Stimulated activated CD8-positive, alpha-beta memory T cell treated with anti-CD3 and anti-CD28 coated beads, Interleukin-4, amount 100 ng/mL, for 48 hours (primary cell): ENCODE measurements around the gene AGPAT3.
"Not testable (repeated sequence)": the region's sequence is repeated elsewhere in the genome, so short reads cannot be mapped to it uniquely, and the experiment has no call there.

Experiments
- DNase-seq: peaks from one replicate; pipeline ENCODE4 v3.0.0-alpha.2; 2020

AGPAT3 gene

DNA sequence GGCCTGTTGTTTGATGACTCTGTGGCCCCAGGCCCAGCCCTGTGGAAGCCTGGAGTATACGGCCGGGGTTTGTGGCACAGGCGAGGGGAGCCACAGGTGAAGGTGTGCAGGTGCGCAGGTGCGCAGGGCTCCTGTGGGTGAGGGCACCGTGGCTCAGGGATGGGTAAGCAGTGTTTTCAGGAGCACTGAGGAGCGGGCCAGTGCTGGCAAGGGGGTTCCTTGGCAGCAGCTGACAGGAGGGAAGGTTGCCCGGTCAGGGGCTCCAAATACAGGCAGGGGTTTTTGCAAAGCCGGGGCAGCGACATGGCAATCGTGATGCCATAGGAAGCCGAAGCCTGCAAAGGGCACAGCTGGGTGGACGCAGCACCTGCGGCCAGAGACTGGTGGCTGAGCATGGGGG is 20.7 kb downstream of the AGPAT3 start:
- no peak for DNase-seq

DNA sequence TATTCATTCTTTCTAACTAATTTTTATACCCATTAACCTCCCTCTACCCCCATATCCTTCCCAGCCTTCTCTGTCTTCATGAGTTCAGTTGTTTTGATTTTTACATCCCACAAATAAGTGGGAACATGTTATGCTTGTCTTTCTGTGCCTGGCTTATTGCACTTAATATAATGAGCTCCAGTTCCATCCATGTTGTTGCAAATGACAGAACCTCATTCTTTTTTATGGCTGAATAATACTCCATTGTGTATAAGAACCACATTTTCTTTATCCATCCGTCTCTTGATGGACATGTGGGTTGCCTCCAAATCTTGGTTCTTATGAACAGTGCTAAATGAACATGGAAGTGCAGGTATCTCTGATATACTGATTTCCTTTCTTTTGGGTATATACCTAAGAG is 21.5 kb downstream of the AGPAT3 start:
- DNase-seq: no peak

DNA sequence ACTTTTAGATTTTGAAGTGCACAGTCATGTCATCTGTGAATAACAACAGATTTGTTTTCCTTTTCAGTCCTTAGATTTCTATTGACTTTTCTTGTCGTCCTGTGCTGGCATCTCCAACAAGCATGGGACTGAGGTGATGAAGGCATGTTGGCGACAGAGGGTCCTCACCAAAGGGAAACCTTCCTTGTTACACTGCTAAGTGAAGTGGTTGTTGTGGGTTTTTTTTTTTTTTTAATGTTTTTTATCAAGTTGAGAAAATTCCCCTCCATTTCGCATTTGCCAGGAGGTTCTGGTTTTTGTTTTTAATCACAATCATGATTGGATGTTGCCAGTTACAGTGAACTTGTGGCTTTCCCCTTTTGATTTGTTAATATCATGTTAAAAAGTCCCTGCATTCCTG is 24.0 kb downstream of the AGPAT3 start:
- DNase-seq: no peak

DNA sequence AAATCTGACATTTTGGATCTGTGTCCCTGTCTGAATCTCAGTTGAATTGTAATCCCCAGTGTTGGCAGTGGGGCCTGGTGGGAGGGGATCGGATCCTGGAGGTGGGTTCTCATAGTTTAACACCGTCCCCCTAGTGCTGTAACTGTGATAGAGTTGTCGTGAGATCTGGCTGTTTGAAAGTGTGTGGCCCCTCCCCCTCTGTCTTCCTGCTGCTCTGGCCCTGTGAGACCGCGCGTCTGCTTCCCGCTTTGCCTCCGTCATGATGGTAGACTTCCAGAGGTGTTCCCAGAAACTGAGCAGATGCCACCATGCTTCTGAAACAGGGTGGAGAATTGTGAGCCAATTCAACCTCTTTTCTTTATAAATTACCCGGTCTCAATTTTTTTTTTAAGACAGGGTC is 25.0 kb downstream of the AGPAT3 start:
- DNase-seq: no peak

DNA sequence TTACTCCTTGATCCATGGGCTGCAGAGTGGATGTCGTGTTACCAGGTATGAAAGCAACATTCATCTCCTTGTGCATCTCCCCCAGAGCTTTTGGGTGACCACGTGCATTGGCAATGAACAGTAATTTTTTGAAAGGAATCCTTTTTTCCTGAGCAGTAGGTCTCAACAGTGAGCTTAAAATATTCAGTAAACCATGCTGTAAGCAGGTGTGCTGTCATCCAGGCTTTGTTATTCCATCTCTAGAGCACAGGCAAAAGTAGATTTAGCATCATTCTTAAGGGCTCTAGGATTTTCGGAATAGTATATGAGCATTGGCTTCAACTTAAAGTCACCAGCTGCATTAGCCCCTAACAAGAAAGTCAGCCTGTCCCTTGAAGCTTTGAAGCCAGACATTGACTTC is 27.3 kb downstream of the AGPAT3 start:
- no peak for DNase-seq

DNA sequence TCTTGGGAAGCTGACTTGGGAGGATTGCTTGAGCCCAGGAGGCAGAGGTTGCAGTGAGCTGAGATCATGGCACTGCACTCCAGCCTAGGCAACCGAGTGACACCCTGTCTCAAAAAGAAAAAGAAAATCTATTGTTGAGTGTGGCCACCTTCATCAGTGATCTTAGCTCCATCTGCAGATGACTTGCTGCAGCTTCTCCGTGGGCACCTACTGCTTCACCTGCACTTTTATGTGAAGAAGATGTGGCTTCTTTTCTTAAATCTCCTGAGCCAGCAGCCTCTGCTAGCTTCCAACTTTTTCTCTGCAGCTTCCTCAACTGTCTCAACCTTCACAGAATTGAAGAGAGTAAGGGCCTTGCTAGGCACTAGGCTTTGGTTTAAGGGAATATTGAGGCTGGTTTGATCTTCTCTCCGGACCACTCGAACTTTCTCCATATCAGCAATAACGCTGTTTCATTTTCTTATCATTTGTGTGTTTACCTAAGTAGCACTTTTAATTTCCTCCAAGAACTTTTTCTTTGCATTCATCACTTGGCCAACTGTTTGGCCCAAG is 28.0 kb downstream of the AGPAT3 start:
- DNase-seq: no peak

DNA sequence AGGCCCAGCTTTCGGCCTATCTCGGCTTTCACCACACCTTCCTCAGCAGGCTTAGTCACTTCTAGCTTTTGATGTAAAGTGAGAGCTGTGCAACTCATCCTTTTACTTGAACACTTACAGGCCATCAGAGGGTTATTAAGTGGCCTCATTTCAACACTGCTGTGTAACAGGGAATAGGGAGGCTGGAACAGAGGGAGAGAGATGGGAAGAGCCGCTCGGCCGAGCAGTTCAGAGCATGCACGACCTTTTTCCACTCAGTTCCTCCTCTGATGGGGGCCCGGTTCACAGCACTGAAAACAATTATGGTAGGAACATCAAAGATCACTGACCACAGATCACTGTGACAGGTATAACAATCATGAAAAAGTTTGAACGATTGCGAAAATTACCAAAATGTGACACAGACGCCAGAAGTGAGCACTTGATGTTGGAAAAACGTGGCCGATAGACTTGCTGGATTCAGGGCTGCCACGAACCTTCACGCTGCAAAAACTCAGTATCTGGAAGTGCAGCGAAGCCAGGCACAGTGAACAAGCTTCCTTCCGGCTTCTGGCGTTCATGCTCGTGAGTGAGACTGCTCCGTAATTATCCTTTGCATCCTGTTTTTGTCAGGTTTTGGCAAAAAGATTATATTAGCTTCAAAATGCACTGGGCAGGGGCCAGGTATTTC is 28.6 kb downstream of the AGPAT3 start:
- DNase-seq: peak; percentile 63

DNA sequence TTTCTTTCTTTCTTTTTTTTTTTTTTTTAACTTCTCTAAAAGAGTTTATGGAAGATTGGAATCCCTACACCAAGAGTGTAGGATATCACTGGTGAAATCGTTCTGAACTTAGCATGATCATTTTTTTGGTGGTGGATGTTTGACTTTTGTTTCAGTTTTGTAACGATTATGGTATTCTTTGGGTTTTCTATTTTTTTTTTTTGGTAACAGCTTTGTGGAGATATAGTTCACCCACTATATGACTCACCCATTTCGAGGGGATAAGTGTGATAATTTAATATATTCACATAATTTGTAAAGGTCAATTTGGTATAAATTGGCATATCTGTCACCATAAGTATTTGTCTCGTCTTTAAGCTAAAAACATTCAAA is 29.2 kb downstream of the AGPAT3 start:
- no peak for DNase-seq

DNA sequence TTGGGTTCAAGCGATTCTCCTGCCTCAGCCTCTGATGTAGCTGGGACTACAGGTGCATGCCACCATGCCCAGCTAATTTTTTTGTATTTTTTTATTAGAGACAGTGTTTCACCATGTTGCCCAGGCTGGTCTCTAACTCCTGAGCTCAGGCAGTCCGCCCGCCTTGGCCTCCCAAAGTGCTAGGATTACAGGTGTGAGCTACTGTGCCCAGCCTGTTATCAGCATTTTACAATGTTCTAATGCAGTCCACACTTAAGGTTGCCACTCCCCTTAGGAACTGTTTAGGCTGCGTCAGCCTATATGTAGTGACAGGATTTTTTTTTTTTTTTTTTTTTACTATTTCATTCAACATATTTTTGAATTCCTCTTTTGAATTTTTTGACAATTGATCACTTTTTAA is 30.2 kb downstream of the AGPAT3 start:
- no peak for DNase-seq

DNA sequence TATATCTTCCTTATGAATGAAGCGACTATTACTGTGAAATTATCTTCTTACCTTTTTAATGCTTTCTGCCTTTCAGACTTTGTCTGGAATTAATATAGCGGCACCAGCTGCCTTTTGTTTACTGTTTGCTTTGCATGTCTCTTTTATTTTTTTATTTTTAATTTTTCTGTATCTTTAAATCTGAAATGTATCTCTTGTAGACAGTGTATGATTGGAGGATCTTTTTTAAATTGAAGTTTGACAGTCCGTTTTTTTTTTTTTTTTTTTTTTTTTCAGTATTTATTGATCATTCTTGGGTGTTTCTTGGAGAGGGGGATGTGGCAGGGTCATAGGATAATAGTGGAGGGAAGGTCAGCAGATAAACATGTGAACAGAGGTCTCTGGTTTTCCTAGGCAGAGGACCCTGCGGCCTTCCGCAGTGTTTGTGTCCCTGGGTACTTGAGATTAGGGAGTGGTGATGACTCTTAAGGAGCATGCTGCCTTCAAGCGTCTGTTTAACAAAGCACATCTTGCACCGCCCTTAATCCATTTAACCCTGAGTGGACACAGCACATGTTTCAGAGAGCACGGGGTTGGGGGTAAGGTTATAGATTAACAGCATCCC is 31.8 kb downstream of the AGPAT3 start:
- DNase-seq: not testable (repeated sequence)

DNA sequence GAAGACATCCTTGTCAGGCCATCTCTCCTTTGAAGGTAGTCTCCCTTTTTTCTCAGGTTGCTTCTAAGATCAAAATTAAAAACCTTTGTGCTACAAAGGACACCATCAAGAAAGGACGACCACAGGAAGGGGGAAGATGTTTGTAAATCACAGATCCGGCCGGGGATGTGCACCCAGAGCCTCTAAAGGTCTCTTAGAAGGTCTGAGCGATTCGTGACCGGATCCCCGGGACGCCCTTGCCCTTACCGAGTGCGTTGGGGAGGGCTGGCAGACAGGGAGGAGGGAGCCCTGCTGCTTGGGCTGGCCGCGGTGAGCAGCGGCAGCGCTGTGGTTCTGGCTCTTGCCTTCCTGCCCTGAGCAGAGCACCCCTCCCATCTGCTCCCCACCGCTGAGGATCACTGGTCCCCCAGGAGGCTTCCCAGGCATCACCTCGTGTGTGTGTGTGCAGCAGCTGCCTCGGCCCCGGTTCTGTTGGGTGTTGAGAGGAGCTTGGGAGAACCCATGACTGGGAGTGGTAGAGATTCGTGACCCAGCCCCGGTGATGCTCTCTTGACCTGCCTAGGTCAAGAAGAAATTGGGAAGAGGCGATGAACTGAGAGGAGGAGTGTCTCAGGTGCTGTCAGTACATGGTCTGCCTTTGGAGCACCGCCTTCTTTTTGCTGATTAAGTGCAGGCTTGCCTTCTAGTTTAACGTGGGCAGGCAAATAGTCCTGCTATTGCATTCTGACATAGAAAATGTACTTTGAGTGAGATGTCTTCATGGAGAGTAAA is 34.5 kb downstream of the AGPAT3 start:
- DNase-seq: no peak

DNA sequence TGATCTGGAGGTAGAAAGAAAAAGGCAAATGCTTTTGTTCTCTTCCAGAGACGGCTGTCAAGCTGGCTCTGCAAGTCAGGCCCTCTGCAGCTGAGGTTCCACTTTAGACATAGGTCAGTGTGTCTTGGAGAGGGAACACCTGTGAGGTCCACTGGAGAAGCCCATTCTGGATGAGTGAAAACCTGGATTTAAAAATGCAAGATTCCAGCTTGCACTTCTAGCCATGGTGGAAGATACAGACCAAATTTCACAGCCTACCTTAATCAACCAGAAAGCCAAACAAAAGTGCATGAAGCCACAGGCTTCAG is 35.0 kb downstream of the AGPAT3 start:
- no peak for DNase-seq

DNA sequence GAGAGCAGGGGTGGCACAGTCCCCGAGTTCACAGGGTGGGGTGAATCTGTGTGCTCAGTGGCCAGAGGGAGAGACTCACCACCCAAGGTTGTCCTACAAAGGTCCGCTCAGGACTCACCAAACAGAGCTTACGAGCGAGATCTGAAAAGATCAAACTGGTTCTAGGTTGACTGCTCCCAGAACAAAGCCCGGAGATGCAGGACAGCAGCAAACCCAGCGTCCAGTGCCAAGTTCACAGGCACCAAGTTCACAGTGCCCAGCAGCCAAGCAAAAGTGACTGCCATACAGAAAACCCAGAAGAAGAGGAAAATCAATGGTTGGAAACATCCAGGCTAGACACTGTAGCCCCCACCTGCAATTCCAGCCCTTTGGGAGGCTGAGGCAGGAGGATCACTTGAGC is 35.7 kb downstream of the AGPAT3 start:
- DNase-seq: no peak

DNA sequence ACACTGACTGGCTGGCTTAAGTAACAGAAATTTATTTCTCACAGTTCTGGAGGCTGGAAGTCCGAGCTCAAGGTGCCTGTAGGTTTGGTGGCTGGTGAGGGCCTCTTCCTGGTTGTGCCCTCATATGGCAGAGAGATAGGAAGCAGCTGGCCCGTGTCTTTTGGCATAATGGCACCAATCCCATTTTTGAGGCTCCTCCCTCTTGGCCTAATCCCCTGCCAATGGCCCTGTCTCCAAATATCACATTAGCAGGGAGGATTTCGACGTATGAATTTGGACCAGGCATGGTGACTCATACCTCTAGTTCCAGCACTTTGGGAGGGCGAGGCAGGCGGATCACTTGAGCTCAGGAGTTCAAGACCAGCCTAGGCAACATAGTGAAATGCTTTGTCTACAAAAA is 37.4 kb downstream of the AGPAT3 start:
- DNase-seq: no peak

DNA sequence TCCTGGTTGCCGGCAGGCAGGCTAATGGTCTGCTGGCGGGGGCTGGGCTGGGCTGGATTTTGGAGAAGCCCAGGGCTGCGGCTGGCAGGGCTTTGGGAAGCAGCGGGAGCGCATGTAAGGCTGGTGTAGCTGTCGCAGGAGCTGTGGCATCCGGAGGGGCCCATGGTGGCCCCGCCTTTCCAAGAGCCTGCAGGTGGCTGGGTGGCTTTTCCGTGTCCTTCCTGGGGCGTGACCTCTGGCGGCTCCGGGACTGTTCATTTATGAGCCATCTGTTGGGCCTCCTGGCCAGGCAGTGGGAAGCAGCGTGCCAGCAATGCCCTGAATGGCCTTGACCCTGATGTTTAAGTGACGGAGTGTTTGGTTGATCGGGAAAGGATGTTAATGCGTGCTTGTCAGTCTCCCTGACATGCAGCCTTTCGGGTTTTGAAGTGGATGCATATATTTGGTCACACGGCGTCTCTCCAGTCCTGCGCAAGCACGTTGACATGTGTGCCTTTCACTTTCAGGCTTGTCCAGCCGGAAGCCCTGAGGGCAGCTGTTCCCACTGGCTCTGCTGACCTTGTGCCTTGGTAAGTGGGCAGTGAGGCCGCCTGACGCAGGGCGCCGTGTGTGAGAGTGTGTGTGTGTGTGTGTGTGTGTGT is 38.5 kb downstream of the AGPAT3 start:
- no peak for DNase-seq

DNA sequence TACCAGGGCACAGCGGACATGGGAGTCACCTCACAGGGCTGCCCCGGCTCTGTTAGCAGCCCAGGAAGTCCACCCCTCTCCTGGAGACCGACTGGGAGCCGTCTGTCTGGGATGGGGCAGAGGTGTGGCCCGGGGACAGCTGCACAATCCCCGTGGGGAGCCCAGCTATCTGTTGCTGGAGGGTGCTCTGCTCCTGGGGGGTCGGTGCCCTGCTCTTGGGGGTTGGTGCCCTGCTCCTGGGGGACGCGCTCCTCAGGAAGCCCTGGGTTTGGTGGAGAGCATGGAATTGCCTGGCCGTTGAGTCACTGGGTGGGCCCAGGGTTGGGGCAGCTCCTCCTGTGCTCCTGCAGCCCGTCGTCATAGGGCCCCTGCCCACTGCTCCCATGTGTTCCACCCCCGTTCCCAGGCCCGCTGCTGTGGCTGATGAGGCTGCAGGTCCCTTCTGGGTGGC is 39.3 kb downstream of the AGPAT3 start:
- no peak for DNase-seq

DNA sequence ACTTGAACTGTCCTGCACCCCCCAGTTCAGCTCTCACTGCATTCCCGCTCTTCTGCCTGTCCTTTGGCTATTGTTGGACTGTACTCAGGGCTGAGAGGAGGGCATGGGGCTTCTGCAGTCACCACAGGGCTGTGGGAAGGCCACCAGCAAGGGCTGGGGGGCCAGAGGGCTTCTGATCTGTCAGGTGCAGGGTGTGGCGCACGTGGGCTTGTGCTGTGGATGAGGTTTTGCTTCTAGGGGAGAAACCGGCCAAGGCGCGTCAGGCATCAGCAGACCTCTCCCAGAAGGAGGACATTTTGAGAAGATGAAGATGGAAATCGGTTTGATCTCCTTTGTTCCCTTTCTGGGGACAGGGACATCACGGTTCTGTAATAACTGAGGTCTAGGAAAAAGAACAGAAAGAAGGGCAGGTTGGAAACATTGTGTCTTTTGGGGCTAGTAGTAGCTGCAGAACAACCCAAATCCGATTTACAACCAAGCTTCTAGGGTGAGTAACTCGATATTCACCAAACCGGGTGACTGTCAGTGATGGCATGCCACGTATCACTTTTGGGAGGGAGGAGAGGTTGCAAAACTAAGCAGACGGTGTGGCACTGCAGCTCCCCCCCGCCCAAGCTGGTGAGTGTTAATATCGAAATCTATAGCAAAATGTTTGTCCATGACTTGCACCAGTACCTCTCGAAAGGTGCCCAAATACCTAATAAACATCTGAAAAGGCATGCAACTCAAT is 40.9 kb downstream of the AGPAT3 start:
- no peak for DNase-seq

DNA sequence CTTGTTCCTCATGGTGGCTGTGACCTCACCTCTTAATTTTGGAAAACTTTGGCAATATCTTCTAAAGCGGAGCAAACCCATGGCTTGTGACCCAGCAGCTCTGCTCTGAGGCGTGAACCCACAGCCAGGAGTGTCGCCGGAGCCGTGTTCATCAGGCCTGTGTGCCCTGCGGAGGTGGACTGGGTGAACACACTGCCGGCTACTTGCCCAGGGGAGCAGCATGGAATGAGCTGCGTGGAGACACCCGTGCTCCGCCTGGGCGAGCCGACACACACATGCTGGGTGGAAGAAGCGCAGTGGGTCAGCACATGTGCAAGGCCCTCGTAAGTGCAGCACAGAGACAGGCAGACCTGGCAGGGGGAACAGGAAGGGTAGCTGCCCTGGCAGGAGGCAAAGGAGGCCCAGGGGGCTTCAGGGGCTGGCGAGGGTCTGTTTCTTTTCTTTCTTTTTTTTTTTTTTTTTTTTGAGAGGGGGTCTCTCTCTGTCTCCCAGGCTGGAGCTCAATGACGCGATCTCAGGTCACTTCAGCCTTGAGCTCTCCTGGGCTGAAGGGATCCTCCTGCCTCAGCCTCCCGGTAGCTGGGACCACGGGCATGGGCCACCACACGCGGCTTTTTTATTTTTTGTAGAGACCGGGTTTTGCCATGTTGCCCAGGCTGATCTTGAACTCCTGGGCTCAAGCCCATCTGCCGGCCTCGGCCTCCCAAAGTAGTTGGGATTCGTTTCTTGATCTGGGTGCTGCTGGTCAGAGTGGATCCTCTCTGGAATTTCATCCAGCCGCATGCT is 41.8 kb downstream of the AGPAT3 start:
- DNase-seq: no peak

DNA sequence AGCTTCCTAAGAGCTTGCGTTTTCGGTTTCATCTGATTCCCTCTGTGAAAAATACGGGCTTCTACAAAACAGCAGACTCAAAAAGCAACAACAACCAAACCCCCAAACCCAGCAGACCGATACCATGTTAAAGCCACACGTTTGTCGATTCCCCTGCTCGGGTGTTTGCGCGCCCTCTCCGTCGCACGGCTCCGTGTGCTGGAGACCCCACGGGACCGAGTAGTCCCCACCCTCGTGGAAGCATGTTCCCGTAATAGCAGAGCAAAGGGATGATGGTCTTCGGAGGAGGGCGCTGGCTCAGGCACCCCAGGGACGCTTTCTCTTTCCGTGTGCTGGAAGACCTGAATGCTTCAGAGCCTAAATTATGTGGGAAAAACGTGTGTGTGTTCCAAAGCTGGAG is 42.7 kb downstream of the AGPAT3 start:
- no peak for DNase-seq

DNA sequence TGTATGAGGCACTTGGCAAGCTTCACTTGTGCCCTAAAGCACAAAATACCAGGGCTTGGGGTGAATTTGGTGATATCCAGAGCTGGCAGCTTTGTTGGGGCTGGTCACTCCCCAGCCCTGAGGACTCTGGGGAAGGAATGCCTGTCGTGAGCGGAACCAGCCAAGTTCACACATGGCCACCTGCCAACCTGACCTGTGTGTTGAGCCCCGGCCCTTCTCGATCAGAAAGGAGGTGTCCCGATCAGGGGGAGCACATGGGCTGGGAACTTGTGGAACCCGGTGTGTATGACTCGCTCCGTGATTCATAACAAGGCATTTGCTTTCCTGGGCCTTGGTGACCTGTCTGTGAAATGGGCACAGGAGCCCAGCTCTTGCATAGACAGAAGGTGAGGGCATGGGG is 43.1 kb downstream of the AGPAT3 start:
- no peak for DNase-seq

DNA sequence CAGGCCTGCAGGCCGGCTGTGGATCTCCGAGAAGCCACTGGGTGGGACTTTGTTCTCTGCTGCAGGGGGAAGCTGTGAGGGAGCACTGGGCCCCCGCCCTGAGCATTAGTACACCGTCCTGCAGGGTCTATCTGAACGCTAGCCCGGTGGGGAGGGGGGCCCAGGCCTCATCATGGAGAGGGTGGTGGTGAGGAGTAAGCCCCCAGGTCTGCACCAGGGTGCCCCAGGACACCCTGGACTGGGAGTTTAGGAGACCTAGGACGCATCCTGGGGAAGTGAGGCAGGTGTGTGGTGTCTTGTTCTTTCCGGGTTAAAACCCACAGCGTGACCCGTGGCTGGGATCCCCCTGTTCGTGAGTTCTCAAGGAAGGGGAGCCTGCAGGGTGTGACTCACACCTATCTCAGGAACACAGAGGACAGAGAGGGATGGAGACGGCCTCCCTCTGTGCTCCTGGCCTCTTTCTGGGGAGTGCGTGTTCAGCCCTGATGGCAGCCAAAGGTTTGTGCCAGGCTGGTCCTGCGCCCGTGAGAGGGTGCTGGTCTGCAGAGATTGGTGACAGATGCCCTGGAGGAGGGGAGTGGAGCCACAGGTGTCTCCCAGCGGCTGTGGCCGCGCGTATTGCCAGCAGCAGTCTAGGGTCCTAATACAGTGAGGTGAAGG is 44.8 kb downstream of the AGPAT3 start:
- DNase-seq: no peak

DNA sequence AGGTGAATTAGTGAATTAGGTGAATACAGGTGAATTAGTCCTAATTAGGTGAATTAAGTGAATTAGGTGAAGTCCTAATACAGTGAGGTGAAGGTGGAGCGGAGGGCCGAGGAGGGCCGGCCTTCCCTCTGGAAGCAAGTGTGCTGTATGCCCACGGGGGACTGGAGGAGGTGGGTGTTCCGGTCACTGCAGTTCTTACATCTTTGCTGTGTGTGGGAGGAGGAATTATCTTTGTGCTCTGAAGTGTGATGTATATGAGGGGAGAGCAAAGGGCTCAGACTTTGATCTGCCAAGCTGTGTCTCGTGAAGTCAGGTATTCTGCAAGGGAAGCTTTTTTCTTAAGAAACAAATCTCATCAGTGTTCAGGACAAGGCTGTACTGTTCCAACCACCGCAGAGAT is 45.4 kb downstream of the AGPAT3 start:
- no peak for DNase-seq
